GM19099 (cell line): ENCODE results near the gene SMC1A.

ENCODE experiments used
- POLR2A ChIP-seq: IDR thresholded peaks from 3 replicates; pipeline ENCODE4 v1.6.1; 2011; ENCODE audit warnings: low read depth; ENCODE audit not compliant: insufficient read length; ENCODE audit errors: extremely low read depth

Gene SMC1A

GRCh38 chrX:53376888-53377287 lies 45.6 kb downstream of the SMC1A start:
- no peak for TF ChIP-seq POLR2A

DNA sequence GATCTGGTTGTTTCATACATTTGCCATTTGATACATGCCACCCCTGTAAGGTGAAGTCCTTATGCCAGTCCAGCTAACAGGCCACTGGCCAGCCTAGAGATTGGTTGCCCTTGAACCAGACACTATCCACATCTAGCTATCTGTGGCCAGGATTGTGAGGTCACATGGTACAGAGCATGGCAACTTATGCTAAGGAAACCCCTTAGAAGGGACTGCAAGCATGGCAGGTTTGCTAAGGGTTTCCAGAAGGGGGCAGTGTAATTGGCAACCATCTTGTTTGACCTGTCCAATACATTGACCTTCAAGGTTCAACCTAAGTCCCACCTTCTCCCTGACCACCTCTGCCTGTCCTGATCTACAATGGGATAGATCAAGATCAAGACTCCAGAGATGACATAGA lies 47.5 kb downstream of the SMC1A start:
- no peak for TF ChIP-seq POLR2A

- TF ChIP-seq POLR2A, result no peak
Measured at GRCh38 chrX:53374222-53374820, 48.1 kb downstream of the SMC1A start.

DNA sequence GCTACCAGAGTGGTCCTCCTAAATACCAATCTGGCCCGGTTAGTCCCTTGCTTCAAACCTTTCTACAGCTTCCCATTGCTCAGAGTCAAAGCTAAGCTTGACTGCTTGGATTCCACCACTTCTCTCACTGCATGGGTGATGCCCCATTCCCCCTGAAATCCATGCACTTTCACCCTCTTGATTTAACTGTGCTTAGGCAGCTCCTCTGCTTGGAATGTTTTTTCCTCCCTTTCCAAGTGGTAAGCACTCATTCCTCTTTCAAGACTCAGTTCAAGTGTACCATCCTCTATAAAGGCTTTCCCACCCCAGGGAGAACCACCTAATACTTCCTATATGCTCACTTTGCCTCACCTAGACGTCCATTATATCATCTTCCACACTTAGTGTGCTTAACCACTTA lies 49.1 kb downstream of the SMC1A start:
- TF ChIP-seq POLR2A, result no peak

DNA sequence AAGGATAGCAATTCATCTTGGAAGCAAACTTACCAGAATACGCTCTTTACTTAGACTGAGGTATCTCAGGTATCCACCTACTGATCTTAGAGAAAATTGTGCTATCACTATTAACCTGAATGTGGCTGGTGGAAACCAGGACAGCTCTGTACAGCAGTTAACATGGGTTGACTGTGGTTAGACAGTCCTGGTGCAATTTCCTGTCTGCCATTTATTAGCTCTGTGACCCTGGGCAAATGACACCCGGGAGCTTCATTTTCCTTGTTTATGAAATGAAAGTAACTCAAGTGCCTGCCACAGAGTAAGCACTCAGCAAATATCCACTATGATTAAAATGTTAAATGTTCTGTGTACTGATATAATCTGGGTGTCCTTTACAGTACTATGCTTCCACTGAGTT lies 60.0 kb downstream of the SMC1A start:
- TF ChIP-seq POLR2A, result no peak

GRCh38 chrX:53357799-53358530 lies 64.5 kb downstream of the SMC1A start:
- no peak for TF ChIP-seq POLR2A

- no peak for TF ChIP-seq POLR2A
Measured at GRCh38 chrX:53356186-53356585, 66.3 kb downstream of the SMC1A start.

- no peak for TF ChIP-seq POLR2A
Measured at GRCh38 chrX:53354669-53355068, 67.8 kb downstream of the SMC1A start.

DNA sequence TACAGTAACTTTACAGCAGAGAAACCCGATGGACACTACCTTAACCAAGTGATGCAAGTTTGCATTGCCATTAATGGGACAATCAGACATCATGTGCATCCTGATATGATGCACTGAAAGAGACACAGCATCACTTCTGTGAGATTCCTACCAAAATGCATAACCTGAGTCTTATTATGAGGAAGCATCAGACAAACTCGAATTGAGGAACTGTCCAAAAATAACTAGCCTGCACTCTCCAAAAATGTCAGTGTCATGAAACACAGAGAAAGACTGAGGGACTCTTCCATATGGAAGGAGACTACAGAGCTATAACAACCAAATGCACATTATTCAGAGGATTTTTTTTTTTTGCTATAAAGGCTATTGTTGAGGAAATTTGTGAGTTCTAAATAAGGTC lies 74.5 kb downstream of the SMC1A start:
- TF ChIP-seq POLR2A, result no peak

DNA sequence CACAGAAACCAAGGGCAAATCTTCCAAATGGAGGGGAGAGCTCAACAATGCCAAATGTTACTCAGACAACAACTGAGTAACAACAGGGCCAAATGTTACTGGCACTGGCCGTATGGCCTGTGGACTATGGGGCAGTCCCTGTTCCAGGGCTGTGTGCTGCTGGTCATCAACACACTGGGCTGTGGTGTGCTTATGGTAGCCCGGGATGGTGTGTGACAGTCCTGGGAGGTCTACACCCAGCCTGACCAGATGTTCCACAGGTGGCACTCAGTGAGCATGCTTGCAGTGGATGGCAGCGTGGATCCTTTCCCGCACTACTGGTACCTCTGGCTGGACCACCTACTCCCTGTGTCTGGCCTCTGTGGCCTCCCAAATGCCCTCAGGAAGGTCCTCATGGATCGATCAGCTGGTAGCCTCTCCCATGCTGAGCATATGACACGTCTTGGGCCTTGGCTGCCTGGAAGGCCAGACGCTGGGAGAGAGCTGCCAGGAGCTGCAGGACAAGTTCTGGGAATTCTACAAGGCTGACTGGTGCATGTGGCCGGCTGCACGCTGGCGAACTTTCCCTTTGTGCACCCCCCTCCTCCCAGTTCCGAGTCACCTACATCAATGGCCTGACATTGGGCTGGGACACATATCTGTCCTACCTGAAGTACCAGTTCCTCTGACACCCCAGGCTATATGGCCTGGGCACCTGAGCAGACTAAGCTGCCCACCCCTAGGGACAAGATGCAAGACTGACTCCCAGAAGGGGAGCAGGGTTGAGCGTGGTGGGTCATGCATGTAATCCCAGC lies 81.4 kb downstream of the SMC1A start:
- TF ChIP-seq POLR2A, result no peak

DNA sequence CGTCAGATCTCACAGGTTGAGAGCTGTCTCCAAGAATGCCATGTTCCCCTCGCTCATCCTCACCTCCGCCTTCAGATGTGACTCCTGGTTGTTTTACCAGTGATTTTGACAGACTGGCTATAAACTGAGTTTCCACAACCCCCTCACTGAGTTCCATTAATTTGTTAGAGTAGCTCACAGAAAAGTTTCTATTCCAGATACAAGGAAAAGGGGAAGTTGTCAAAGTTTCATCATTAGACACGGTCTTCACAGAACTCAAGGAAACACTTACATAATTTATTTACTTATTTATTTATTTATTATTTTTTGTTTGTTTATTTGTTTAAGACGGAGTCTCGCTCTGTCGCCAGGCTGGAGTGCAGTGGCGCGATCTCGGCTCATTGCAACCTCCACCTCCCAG lies 85.4 kb downstream of the SMC1A start:
- no peak for TF ChIP-seq POLR2A

- no peak for TF ChIP-seq POLR2A
Measured at GRCh38 chrX:53333853-53334252, 88.6 kb downstream of the SMC1A start.

DNA sequence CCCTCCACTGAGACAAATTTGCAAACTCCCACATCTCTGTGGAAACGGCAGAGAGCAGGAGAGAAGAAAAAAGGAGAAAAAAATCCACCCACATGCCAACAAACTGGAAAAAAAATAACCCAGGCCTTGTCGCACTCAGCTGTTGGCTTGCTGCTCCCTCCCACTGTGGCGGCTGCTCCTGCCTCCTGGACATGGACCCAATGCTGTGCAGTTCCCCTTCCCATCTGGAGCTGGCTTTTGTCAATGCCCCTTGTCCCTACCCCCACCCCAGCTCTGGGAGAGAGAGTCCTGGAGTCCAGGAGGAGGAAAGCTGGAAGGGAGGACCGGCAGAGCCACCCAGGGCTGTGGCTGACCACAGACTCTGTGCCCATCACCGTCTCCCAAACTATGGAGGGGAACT lies 90.2 kb downstream of the SMC1A start:
- no peak for TF ChIP-seq POLR2A

DNA sequence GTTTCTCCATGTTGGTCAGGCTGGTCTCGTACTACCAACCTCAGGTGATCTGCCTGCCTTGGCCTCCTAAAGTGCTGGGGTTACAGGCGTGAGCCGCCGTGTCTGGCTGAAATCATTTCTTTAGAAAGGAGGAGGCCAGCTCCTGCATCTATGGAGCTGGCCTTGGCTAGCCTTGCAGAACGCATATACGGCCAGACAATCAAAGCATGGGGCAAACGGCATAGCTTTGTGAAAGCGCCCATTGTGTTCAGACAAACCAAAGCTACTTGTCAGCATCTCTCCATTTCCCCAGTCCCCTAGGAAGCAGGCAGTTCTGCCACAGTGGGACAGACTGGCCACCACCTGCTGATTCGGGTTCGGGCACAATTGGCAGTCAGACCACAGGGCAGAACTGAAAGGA lies 92.1 kb downstream of the SMC1A start:
- TF ChIP-seq POLR2A, result no peak

DNA sequence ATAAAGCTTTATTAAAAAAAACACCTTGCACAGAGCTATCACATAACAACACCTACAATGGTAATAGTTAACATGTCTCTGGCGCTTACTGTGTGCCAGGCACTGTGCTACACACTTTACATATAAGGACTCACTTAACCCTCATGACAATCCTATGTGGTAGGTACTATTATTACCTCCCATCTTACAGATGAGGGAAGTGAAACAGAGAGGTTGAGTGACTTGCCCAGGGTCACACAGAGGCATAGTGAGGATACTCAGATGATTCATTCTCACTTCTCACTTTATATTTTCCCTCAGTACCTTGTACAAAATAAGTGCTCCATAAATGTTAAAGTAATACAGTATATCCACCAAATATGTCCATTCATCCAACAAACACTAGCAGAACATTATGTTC lies 97.7 kb downstream of the SMC1A start:
- no peak for TF ChIP-seq POLR2A
